HG02610 (cell line): Measurements from ENCODE around the gene KCTD1.

ENCODE experiments used
- ATAC-seq: cut with Tn5 transposase; IDR thresholded peaks from one replicate; pipeline ENCODE4 v1.9.1; 2021; ENCODE audit warnings: mild to moderate bottlenecking, moderate library complexity; ENCODE audit not compliant: unreplicated experiment

KCTD1 gene

DNA sequence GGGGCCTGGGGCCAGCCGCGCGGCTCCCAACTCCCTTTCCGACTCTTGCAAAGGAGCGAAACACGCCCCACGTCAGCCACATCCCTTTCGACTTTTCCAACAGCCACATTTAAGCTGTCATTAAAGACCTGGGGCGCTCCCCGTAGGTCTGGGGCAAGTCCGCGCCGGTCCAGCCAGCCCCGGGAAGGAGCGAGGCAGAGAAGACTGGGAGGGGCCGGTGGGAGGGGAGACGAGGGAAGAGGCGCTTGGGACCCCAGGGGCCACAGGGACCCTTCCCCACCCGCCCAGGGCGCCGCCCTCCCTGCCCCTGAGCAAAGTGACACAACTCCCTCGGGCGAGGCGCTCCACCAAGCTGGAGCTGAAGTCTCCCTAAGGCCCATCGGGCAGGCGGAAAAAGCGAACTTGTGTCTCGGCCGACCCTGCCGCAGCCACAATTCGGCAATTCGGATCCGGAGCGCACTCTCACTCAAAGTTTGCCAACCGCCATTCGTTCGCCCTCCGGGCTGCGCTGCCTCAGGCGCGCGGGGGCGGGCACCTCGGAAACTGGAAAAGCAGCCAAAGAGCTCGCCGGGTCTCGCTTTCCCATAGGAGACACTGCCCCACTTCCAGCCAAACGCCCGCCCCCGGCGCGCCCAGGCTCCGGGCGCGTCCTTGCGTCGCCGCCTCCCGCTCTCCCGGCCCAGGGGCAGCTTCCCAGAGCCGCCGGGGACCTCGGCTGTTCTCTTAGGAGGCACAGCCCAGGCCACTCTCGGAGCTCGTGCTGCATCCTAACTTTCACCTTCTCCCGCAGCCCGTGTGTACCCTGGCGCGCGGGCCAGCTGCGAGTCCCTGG lies 1.1 kb upstream of the KCTD1 start:
- no peak for ATAC-seq

DNA sequence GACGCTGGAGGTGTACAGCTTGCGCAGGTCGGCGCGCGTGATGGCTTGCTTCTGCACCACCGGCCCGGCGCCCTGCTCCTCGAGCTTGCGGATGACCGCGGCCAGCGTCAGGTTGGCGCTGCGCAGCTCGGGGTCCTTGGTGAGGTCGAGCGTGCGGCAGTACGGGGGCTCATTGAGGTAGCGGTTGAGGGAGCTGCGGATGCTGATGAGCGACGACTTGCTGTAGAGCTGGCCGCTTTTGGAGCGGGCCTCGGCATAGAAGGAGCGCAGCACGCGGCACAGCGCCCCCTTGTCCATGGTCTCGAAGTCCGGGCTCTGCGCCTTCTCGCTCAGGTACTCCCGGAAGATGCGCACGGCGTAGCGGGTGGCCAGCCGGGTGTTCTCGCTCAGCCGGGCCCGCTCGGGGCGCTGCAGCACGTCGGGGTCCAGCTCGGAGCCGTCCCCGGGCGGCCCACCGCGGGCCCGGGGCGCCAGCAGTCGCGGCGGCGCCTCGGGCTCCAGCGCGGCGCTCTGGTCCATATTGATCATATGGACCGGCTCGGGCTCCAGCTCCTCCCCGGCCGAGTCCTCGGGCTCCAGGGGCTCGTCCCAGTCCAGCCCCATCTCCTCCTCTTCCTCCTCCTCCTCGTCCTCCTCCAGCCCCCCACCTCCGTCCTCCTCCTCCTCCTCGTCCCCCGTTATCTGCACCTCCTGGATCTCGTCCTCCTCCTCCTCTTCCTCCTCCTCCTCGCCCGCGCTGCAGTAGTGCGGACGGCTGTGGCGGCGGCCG lies 523 bp downstream of the KCTD1 start:
- ATAC-seq, result peak; percentile 63

DNA sequence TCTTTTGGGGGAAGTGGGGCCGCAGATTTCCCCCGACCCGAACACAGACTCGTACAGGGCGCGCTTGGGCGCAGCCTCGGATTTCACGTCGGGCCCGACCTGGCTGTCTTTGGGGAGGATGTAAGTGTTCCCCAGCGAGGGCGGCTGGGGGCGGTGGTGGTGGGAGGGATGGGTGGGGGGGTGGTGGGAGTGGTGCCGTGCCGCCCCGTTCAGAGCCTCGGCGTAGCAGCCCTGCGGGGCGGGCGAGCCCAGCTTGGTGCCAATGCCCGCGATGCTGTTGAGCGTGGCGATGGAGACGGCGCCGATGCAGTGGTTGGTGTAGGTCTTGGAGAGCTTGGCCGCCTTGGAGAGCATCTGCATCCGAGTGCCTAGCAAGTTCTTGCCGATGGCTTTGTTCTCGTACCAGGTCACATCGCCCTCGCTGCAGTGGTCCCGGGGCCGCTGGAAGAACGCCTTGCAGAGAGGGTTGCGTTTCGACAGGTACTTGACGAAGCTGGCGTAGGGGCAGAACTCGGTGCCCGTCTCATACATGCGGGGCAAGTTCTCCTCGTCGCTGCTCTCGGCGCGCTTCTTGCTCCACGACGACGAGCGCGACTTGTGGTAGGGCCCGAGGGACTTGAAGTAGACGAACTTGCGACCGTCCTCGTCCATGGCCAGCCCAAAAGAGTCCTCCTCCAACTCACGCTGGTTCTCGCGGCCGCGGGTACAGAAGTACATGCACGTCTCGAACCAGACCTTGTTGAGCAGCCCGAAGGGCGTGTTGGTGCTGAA lies 1.3 kb downstream of the KCTD1 start:
- ATAC-seq, result no peak

DNA sequence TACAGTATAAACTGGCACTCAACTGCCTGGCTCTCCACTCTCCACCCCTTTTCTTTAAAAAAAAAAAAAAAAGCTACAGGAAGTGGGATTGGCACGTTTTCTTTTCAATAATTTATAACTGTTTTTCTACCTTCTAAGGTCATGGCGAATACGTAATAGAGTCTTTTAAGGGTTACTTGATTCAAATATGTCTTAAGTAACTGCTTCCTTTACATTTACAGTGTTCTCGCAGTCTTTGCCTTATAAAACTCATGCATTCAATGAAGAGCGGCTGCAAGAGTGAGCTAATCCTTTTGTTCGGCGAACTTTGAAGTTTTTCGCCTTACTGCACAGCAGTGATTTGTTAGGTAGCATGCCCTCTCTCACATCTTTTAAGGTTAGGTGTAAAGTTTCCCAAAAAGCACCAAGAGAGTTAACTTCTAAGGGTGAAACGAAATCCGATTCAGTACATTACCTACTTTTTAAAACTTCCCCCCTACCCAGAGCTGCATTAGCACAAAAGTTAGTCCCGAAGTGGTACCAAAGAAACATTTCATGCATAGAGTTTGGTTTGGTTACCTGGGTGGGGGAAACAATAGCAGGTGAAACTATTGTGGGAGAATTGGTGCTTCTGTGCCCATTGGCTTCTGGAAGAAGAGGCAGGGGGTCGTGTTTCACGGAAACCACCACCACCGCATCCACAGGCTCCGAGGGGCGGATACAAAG lies 2.0 kb downstream of the KCTD1 start:
- ATAC-seq, result no peak

DNA sequence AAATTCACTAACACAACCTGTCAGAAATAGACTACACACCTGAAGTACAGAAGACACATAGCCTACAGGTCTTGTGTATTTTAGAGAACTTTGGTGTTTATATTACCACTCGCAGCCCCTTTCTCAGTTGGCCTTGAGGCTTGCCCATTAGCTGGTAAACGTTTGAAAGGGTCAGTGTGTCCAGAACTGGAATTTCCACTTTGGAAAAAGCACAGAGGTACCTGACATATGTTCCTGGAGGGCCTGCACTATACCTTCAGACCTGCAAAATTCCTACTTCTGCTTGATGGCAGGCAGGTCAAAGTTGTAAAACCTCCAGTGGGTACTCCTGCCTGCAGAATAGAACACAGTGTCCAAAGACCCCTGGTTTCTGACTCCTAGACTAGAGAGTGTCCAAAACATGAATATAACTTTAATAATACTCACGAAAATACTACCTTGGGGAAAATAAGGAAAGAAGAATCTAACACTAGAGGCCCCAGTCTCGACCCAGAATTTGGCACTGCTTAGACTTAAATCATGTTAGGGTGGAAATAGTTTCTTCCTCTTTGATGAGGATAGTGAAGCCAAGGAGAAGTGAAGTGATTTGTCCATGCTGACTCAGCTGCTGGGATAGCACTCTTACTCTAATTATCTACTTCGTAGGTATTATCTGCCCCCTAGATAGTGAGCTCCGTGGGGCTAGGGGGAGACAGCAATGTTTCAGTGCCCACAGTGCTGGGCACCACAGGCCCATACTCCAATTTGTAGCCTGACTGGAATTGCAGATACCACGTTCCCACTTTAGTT lies 2.8 kb downstream of the KCTD1 start:
- ATAC-seq, result no peak

DNA sequence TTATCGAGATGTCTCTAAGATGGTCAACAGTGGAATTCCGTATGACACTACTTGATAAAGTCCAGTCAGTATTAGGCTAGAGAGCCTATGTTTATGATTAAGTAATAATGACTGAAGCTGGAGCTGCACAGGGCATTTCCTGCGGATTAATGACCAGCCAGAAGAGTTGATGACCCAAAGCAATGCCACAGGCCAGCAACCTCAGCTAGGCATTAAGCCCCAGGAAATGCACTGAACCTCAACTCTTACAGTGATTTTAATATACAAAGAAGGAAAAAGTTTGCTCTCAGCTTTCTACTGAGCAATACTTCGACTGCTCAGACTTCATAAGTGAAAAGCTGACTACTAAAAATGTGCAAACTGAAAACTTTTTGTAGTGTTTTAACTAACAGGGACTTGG lies 3.9 kb downstream of the KCTD1 start:
- no peak for ATAC-seq

DNA sequence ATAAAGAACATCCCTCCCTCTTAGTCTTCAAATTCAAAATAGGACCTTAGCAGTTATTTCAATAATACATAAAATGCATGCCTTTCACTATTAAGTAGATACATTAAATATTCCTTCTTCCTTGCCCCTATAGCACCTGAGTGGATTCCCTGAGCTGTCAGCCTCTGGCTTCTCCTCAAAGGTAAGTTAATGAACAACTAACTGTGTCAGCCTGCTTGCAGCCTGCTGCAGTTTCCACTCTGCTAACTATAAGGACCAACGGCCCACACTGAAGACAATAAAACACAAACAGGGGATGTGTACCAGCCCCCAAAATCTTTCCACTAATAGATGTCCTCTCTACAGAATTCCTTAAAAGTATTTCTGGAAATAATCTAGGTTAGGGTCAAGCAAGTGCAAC lies 5.0 kb downstream of the KCTD1 start:
- ATAC-seq, result no peak

DNA sequence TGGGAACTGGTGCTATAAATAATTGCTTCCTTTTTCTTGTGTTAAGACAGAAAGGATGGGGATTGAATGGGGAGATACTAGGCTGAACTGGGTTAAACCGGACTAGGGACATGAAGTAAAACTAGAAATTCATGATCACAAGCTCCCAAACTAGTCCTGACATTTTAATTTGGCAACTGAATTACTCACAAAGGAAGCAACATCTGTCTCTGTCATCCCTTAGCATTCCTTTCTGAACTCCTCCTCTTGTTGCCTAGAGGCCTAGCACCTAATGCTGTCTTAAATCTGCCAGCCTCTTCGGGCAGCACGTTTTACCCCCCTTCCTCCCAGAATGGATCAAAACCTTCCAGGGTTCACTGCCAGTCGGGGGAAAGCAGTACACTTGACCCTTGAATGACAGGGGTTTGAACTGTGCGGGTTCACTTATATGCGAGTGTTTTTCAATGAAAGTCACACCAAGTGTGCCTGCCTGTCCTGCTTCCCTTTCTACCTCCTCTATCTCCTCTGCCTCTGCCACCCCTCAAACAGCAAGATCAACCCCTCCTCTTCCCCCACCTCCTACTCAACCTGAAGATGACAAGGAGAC lies 8.2 kb downstream of the KCTD1 start:
- no peak for ATAC-seq

DNA sequence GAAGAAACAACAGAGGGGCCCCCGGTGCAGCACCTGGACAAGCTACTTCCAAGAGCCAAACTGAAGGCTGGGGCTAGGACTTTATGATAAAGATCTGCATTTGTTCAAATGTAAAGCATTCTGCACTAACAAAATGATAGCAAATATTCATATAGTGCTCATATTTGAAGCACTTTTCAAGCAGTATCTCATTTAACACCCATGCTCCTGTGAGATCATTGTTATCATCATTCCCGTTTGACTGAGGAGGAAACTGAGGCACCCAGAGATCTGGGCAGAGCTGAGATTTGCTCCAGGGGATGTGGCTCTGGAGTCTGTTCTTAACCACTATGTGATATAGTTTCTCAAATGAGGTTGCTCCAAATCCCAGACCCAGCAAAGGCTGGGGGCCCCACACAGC lies 9.8 kb downstream of the KCTD1 start:
- ATAC-seq, result no peak

DNA sequence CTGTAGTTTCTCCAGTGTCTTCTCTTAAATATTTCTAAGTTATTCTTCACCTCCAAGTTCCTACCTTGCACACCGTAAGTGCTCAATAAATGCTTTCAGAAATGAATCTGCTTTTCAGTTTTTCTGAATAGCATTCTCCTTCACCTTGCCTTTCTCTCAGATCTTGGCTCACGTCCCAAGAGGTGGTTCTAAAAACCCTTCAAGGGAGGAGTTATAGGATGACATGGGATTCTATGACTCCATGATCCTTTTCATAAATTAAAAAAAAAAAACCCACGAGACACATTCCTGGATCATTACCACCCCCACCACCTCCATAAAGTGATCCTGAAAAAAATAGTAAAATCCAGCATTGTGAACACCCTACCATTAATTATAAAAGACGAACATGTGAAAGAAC lies 11.7 kb downstream of the KCTD1 start:
- no peak for ATAC-seq

DNA sequence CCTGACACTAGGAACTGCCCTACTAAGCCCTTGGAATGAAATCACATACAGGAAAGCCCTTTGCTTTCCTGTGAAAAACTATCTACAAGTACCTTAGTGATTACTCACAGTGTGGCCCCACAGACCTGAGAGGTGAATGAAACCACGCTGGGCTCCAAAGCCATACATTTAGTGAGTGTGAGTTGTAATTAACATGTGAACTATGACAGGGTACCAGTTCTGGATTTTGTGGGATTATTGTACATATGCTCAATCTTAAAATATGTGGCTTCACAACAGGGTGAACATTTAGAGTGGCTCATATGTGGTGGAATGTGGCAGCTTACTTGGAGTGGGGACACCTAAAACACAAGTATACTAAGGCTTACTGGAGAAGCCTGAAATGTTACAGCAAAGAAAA lies 12.3 kb downstream of the KCTD1 start:
- ATAC-seq, result no peak

DNA sequence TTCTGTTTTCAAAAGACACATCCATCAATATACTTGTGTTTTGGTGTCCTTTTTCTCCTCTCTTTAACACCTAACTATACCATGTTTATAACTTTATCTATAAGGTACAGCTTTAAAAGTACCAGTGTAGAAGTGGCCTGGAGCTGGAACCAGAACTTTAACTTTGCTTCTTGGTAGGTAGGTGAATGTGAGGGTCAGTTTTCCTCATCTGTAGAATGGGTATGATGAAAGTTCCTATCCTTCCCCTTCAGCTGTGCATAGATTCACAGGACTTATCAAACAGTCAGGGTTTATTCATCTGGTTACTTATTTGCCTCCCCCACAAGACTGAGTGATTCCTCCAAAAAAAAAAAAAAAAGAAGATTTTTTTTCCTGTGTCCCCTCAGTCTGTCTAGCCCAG lies 12.7 kb downstream of the KCTD1 start:
- ATAC-seq, result no peak

DNA sequence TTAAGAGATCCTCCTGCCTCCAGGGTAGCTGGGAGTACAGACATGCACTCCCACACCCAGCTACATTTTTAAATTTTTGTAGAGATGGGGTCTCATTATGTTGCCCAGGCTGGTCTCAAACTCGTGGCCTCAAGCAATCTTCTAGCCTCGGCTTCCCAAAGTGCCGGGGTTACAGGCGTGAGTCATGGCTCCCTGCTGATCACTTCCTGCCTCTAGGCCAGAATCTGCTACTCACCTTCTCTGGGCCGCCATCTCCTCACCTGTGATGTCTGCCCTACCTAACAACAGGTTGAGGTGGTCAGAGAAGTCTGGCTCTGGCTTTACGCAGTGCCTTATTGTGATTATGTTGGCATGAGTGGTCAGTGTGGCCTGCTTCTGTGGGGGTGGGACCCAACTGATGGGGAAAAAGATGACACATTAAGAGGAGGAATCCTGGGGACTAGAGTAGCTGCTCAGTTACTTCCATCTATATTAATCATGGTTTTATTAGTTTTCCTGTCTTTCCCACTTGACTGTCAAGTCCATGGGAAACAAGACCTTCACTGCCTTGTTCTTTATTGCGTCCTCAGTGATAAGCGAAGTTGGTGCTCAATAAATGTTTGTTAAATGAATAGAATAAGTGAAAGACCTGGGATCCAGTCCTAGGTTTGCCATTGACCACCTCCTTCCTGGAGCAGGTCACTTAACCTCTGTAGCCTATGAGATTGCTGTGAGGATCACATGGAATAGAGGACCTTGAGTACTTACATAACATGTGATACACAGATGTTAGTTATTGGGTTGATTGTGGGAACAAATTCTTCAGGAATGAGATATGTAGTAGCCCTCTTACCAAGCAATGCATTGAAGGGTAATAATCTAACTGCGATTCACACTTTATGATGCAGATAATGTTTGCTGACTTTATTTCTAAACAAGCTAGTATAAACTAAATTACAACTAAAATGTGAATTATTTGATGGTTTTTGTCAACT lies 15.7 kb downstream of the KCTD1 start:
- no peak for ATAC-seq

DNA sequence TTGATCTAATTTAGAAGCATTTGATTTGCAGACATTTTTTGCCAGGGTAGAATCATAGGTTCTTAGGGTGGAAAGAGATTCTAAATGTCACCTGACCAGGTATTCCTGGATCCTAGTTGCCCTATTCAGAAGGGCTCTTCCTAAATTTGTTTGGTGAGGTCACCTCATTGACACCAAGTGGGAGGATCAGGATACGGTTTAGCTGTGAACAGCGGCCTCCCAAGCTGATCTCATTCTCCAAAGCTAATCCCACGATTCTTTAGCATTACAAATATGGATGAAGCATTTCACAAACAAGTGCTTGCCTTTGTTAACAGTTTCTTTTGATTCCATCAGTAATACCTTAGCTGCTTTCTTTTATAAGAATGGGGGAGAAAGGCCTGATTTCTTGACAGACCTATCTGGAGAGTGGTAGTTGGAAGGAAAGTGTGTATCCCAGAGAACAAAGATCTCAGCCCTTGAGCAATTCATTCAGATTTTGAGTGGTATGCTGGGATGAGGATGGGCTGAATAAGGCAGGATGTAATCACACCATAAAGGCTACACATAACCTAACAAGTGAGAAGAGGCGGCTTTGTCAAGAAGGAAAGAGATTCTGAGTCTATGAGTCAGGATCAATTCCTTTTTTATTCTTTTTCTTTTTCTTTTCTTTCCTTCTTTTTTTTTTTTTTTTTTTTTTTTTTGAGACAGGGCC lies 16.6 kb downstream of the KCTD1 start:
- no peak for ATAC-seq

DNA sequence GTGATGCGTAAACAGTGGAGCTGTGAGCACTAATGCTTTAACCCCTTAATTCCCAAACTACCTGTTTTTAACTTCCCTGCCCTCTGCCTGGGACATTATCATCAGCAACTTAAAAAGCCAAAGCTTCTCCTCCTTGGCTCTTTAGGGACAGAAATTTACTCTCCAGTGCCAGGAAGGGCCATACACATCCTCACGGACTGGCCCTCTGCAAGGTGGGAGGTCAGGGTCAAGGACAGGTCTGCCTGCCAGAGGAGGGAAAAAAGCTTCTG lies 21.5 kb downstream of the KCTD1 start:
- ATAC-seq, result no peak

DNA sequence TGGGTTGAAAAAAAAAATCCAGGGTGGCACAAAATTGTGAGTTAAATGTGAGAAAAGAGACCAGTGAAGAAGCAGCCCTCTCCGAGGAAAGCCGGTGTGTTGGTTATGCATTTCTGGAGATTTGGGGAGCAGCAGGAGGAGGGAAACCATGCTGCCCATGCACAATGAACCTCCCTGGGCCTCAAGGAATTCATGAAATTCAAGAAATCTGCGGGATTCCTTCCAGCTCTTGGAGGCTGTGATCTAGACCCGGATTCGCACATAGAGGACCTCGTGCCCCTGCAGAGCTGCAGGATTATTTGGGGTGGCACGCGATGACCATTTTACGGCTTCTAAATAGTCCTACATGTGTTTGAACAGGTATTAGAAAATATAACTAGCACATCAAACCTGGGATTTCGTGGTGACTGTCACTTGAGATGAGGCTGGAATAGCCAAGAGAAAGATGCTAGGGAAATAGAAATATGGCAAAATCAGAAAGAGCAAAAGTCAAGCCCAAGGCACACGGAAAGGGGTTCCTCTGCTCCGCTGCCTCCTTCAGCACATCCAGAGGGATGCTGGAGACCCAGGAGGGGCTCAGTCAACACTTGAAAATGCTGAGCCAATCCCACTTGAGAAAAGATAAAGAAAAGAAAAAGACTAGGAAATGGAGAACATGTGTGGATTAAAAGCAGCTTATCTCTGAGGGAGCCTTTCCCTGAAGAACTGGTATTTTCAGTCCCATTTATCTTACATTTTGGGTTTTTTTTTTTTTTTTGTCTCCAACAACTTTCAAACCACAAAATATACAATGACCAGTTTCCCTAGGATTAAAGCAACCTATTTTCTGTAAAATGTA lies 22.0 kb downstream of the KCTD1 start:
- ATAC-seq, result no peak

DNA sequence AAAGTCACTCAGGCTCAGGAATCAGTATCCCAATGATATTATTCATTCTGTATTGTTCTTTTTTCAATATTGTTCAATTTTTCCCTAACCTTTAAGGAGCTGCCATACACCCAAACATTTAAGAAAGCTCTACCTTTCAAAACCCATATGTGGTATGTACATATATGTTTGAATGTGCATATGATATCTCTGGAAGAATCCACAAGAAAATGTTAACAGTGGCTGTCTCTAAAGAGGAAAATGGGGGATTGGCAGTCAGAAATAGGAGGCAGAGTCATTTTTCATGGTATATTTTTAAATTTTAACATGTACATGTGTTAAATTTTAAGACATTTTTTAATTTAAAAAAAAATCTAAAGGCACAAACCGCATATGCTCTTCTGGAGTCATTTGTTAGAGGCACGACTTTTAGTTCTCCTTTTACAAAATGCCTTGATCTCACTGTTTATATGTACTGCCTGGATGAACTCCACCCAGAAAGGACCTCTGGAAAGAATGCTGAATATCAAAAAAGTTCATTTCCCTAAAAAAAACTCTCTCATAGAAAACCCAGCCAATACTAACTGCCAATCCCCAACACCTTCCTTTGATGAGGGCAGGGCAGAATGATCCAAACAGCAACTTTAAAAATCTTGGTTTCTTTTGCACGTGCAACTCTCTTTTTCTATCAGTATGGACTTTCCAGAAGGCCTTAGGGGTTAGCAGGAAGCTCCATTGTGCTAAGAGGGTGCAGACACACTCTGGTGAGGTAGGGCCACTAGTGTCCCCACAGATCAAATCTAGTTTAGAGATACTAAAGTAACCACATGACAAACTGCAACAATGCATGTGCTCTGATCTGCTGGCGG lies 23.6 kb downstream of the KCTD1 start:
- no peak for ATAC-seq
